CD4-positive, alpha-beta T cell treated with Interleukin-17A for 4 hours (primary cell): ENCODE data around the gene PAIP1.
"Not testable (repeated sequence)": the region's sequence is repeated elsewhere in the genome, so short reads cannot be mapped to it uniquely, and the experiment has no call there.

Source experiments
- DNase-seq: peaks from one replicate; pipeline ENCODE4 v3.0.0-alpha.2; 2020; ENCODE audit warnings: mixed read lengths

Gene PAIP1

GRCh38 chr5:43570450-43571158 lies 13.7 kb upstream of the PAIP1 start:
- DNase-seq, result no peak

GRCh38 chr5:43569236-43569746 lies 12.4 kb upstream of the PAIP1 start:
- DNase-seq, result no peak

- no peak for DNase-seq
These were observed 11.1 kb upstream of the PAIP1 start for GRCh38 chr5:43567967-43568366.

- DNase-seq, result no peak
These were observed 8.2 kb upstream of the PAIP1 start for GRCh38 chr5:43565043-43565442.

- DNase-seq, result no peak
These were observed 7.5 kb upstream of the PAIP1 start for GRCh38 chr5:43564289-43564850.

GRCh38 chr5:43563321-43563720 lies 6.4 kb upstream of the PAIP1 start:
- DNase-seq, result no peak

- DNase-seq, result no peak
These were observed 4.5 kb upstream of the PAIP1 start for GRCh38 chr5:43561356-43561755.

GRCh38 chr5:43560128-43560527 lies 3.3 kb upstream of the PAIP1 start:
- DNase-seq, result no peak

- not testable (repeated sequence) for DNase-seq
These were observed 345 bp downstream of the PAIP1 start for GRCh38 chr5:43556607-43556856.

GRCh38 chr5:43555895-43556606 lies 826 bp downstream of the PAIP1 start:
- DNase-seq, result peak; percentile 62

GRCh38 chr5:43554497-43554896 lies 2.4 kb downstream of the PAIP1 start:
- DNase-seq, result no peak

GRCh38 chr5:43553381-43553780 lies 3.5 kb downstream of the PAIP1 start:
- no peak for DNase-seq

- DNase-seq, result no peak
These were observed 5.1 kb downstream of the PAIP1 start for GRCh38 chr5:43551731-43552130.

- DNase-seq, result not testable (repeated sequence)
These were observed 7.6 kb downstream of the PAIP1 start for GRCh38 chr5:43549272-43549671.

- no peak for DNase-seq
These were observed 8.5 kb downstream of the PAIP1 start for GRCh38 chr5:43548358-43548757.

- DNase-seq, result no peak
These were observed 9.3 kb downstream of the PAIP1 start for GRCh38 chr5:43547532-43547931.

- DNase-seq, result no peak
These were observed 13.4 kb downstream of the PAIP1 start for GRCh38 chr5:43543434-43543833.

- no peak for DNase-seq
These were observed 16.1 kb downstream of the PAIP1 start for GRCh38 chr5:43540746-43541145.

GRCh38 chr5:43536972-43537371 lies 19.9 kb downstream of the PAIP1 start:
- no peak for DNase-seq

- DNase-seq, result no peak
These were observed 23.2 kb downstream of the PAIP1 start for GRCh38 chr5:43533646-43534045.

- DNase-seq, result no peak
These were observed 26.2 kb downstream of the PAIP1 start for GRCh38 chr5:43530648-43531047.

GRCh38 chr5:43523662-43524072 lies 33.2 kb downstream of the PAIP1 start:
- no peak for DNase-seq

GRCh38 chr5:43520615-43521014 lies 36.3 kb downstream of the PAIP1 start:
- DNase-seq, result no peak

- DNase-seq, result no peak
These were observed 41.2 kb downstream of the PAIP1 start for GRCh38 chr5:43515678-43516048.
